ENCODE measurements around the gene POLR1A. TPM values are rescaled to one million over a fixed set of nuclear protein-coding genes. Genes with fewer than 3 reads are reported as not detected.

The POLR1A gene
- total and polyA plus RNA-seq, 12 donors = 3.9 to 25.8 (median 20.8) TPM

GRCh38 chr2:86105969-86106945 lies 571 bp upstream of the POLR1A start, which contains the start of gene PTCD3:
PTCD3 (plus strand) TSS chr2:86106235; CDS start chr2:86106248, 13 bp downstream.
- WGBS, 2 donors = 1% methylated on average over 44 of the region's 44 CpGs
- DNase-seq (peak; percentile 92 to 95), ATAC-seq (peak; percentile 95 to 98 (median 96))
- peaks cover 0 to 42% (median 35%) of the 10 kb centered on the region in 9 donors for H3K4me1 ChIP-seq
- TF ChIP-seq CTCF (IDR thresholded peaks at IDR 0.05) = no peak
- H3K4me3 ChIP-seq = peak within 1 kb of the TSS; percentile 66 to 97 (median 84)
- peak within 1 kb of the TSS; percentile 33 to 86 (median 82) for H3K27ac ChIP-seq
- peaks cover 0 to 51% (median 19%) of the 10 kb centered on the region in 9 donors for H3K36me3 ChIP-seq
- no peaks in the 10 kb centered on the region for H3K27me3 ChIP-seq
- intact Hi-C loops (cut with DNase I) = no loop called here
- H3K9me3 ChIP-seq = no peaks in the 10 kb centered on the region

- TF ChIP-seq CTCF (IDR thresholded peaks at IDR 0.05) = no peak
Measured at GRCh38 chr2:86102157-86102556, 3.5 kb downstream of the POLR1A start.

GRCh38 chr2:86097913-86098312 lies 7.8 kb downstream of the POLR1A start:
- peaks cover 0 to 94% (median 21%) of the 10 kb centered on the region in 9 donors for H3K36me3 ChIP-seq
- H3K4me3 ChIP-seq = no peak overlapping the region
- H3K27ac ChIP-seq = no peak overlapping the region
- intact Hi-C loops (cut with DNase I) = no loop called here
- WGBS, 2 donors = 96 to 97% methylated on average over 1 of the region's 1 CpG
- H3K27me3 ChIP-seq = no peaks in the 10 kb centered on the region
- H3K9me3 ChIP-seq = no peaks in the 10 kb centered on the region
- ATAC-seq = no peak
- peaks cover 0 to 1% (median 0%) of the 10 kb centered on the region in 9 donors for H3K4me1 ChIP-seq
- TF ChIP-seq CTCF (IDR thresholded peaks at IDR 0.05) = no peak
- no peak for DNase-seq

More at GRCh38 chr2:86102157-86102556, 3.5 kb downstream of the POLR1A start:
- no peak for DNase-seq
- no peak overlapping the region for H3K4me3 ChIP-seq
- peaks cover 0 to 29% (median 23%) of the 10 kb centered on the region in 9 donors for H3K4me1 ChIP-seq
- no peak for ATAC-seq
- intact Hi-C loops (cut with DNase I) = no loop called here
- H3K27ac ChIP-seq = no peak overlapping the region
- peaks cover 0 to 57% (median 11%) of the 10 kb centered on the region in 9 donors for H3K36me3 ChIP-seq
- no peaks in the 10 kb centered on the region for H3K9me3 ChIP-seq
- H3K27me3 ChIP-seq = no peaks in the 10 kb centered on the region

- Histone ChIP-seq H3K4me3 (no peak overlapping the region), H3K4me1 (no peaks in the 10 kb centered on the region), H3K27ac (no peak overlapping the region), H3K9me3 (no peaks in the 10 kb centered on the region), H3K36me3 (peaks cover 0 to 95% (median 23%) of the 10 kb centered on the region in 9 donors), H3K27me3 (no peaks in the 10 kb centered on the region)
- 94 to 98% methylated on average over 3 of the region's 3 CpGs for WGBS, 2 donors
- intact Hi-C loops (cut with DNase I) = no loop called here
- TF ChIP-seq CTCF (IDR thresholded peaks at IDR 0.05) = no peak
- ATAC-seq (no peak), DNase-seq (no peak)
Measured at GRCh38 chr2:86097114-86097896, 8.4 kb downstream of the POLR1A start.
